G401.6 (cell line): ENCODE measurements around the gene BRPF3.

ENCODE experiments used
- FAIRE-seq: peaks from 2 replicates; lab custom pipeline; 2012; peaks lifted over from hg19 to GRCh38; lab: Jason Lieb, UNC

The BRPF3 gene

DNA sequence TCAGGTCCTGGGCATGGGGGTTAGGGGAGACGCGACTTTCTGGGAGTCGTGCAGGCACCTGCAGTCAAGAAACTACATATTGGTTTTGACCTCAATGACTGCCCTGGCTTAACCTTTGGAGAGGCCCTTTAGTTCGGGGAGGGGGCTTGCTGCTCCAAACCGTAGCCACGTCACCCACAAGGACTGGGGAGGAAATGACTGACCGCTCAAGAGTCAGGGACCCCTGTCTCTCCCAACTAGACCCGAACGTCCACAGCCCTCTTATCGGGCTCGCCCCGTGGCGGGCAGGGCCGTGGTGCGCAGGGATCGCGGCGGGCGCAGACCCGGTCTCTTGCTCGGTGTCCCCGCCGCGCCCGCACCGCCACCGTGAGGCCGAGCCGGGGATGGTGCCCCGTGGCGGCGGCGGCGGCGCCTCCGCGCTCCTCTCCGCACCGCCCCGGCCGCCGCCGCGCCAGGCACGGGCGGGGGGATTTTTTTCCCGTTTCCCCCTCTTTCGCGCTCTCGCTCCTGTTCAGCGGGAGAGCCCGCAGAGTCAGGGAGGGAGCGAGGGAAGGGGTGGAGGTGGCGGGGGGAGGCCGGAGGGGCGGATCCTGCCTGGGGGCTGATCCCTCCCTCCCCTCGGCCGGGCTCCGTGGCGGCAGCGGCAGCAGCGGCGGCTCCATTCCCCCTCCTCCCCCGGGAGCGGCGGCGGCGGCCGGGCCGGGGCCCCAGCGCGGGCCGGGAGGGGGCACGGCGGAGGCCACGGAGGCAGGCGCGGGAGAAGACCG is at the start of gene BRPF3:
TSS of gene BRPF3 (plus strand) at position 632 of the 767 bp plus-strand sequence. CDS start 3,579 bp downstream, outside the sequence.
- FAIRE-seq, result no peak

DNA sequence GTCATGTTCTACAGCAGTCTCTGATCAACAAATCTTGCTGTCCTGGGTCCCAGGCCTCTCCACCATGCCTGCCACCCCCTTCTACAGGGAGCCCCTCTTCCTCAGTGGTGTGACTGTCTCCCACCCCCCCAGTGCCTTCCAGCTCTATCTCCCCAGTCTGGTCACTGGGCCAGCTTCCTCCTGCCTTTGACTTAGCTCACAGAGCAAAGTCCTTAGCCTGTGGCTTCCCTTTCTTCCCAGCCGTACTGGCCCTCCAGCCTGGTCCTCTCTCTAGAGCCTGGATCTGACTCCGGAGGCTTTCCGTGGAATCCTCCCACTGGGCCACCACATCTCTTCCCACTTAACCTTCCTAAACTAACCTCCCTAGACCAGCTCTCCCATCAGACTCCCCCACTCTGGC is 49.2 kb upstream of the BRPF3 start:
- FAIRE-seq, result no peak

- FAIRE-seq, result no peak
Measured at GRCh38 chr6:36149476-36149875, 47.1 kb upstream of the BRPF3 start.

DNA sequence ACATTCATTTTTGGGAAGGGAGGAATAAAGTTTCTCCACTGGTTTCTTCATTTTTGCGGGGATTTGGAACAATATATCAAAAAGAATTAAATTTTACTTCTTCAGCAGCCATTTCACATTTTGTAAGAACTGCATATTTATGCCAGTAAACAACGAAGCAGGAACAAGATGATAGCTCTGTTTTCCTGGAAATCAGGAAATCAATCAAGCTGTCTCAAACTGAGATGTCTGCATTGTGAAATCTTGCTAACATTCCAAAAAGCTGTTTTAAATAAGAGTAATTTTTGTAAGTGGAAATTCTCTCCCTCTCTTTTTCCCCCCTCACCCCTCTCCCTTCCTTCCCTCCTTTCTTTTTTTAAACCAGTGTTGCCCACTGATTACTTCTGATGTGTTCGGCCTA is 46.3 kb upstream of the BRPF3 start:
- no peak for FAIRE-seq

DNA sequence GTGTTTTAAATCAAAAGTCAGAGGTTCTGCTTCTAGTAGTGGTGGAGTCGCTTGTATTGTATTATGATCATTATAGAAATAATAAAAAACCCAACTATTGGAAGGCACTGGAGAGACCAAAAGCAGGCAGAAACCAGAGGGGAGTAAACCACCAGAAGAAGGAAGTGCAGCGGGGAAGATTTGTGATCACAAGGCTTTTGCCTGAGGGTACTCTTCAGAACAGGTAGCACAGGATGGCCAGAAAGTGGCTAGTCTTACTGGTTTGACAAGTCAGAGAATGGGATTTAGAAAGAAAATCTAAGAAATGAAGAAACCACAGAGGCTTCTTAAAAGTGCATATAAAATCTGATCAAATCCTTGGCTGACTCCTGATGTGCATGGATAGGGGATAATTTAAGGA is 42.3 kb upstream of the BRPF3 start:
- no peak for FAIRE-seq

GRCh38 chr6:36155662-36156061 is 40.9 kb upstream of the BRPF3 start:
- FAIRE-seq, result no peak

DNA sequence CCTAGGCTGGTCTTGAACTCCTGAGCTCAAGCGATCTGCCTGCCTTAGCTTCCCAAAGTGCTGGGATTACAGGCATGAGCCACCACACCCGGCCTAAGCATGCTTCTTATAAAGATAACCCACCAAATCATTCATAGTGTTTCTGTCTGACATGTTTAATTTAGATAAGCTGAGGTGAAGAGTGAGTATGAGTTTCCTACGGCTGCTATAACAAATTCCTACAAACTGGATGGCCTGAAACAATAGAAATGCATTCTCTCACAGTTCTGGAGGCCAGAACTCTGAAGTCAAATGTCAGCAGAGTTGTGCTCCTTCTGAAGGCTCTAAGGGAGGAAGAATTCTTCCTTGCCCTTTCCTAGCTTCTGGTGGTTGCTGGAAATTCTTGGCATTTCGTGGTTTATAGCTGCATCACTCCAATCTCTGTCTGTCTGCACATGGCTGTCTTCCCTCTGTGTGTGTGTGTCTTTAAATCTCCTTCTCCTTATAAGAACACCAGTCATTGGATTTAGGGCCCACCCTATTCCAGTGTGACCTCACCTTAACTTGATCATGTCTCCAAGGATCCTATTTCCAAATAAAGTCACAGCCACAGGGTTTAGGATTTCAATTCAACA is 36.3 kb upstream of the BRPF3 start:
- no peak for FAIRE-seq

- FAIRE-seq, result no peak
Measured at GRCh38 chr6:36169023-36170007, 27.2 kb upstream of the BRPF3 start.

DNA sequence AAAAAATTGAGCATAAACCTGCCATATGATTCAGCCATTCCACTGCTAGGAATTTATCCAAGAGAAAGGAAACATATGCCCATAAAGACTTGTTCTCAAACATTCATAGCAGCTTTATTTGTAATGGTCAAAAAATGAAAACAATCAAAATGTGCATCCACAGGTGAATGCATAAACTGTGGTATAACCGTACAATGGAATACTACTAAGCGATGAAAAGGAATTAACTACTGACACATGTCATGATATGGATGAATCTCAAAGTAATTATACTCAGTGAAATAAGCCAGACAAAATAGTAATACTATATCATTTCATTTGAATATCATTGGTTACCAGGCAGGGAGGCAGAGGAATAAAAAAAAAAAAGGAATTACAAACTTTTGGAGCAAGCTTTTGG is 25.8 kb upstream of the BRPF3 start:
- FAIRE-seq, result no peak

DNA sequence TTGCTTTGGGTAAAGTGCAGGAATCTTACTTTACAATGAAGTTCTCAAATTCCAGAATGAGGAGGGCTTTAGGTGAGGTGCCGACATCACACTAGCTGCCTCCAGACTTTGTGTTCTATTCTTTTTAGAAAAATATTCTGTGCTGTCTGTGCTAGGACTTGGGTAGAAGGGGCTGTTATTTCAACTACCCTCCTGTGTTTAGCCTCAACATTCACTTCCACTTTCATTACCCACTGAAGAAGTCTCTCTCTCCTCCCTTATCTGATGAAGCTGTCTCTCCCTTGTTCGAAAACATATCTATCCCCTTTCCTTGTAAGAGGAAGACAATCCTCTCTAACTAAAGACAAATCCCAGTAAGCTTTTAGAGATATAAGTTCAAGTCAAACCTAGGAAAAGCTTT is 25.0 kb upstream of the BRPF3 start:
- no peak for FAIRE-seq

DNA sequence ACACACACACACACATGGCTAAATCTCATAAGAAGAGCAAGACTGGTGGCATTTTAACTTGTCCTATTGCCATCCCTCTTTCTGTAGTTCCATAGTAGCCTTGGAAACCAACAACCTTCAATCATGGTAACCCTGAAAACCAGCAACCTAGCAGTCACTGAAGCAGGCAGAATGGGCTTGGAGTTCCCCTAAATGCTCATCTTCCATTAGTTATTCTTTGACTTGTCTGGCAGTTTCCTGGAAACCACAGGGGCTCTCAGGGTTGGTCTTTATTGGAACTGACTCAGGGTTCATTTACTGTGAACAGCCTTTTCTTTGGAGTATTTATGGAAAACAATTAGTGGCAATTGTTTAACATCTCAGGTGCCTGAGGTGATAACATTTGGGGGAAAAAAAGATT is 19.4 kb upstream of the BRPF3 start:
- FAIRE-seq, result no peak

- no peak for FAIRE-seq
Measured at GRCh38 chr6:36178544-36178943, 18.0 kb upstream of the BRPF3 start.

GRCh38 chr6:36180126-36180525 is 16.4 kb upstream of the BRPF3 start:
- no peak for FAIRE-seq

DNA sequence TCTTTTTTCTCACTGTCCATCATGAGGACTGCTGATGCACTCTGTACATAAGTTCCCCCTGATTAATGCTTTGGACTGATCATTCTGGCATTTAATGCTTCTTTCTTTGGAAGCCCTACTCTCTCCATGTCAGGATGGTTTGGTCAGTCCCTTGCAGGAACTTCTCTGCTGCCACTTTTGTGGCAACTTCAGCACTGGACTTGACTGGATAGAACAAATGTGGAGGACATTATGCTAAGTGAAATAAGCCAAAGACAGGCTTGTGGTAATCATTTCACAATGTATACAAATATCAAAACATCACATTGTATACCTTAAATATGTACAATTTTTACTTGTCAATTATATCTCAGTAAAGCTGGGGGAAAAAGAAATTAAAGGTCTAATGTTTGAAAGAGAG is 12.2 kb upstream of the BRPF3 start:
- FAIRE-seq, result no peak

DNA sequence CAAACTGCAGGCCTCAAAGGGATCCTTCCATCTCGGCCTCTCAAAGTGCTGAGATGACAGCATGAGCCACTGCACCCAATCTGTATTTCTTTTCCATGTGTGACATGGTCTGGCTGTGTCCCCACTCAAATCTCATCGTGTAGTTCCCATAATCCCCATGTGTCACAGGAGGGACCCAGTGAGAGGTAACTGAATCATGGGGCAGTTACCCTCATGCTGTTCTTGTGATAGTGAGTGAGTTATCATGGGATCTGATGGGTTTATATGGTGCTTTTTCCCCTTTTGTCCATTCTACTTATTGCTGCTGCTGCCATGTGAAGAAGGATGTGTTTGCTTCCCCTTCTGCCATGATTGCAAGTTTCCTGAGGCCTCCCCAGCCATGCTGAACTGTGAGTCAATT is 10.3 kb upstream of the BRPF3 start:
- no peak for FAIRE-seq

DNA sequence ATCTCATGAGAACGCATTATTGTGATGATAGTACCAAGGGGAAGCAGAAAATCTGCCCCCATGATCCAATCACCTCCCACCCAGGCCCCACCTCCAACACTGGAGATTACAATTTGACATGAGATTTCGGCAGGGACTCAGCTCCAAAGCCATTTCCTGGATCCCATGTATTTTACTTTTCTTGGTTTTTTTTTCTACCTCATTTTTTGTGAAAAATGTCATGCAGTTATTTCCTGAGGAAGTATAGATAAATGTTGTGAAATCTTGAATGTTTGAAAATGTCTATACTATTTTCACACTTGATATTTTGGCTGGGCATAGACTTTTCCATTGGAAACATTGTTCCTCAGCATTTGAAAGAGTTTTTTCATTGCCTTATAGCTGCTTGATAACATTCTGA is 9.1 kb upstream of the BRPF3 start:
- no peak for FAIRE-seq

- no peak for FAIRE-seq
Measured at GRCh38 chr6:36195471-36196112, 952 bp upstream of the BRPF3 start.

- peak; percentile 96 for FAIRE-seq
Measured at GRCh38 chr6:36196880-36197548, 470 bp downstream of the BRPF3 start.

DNA sequence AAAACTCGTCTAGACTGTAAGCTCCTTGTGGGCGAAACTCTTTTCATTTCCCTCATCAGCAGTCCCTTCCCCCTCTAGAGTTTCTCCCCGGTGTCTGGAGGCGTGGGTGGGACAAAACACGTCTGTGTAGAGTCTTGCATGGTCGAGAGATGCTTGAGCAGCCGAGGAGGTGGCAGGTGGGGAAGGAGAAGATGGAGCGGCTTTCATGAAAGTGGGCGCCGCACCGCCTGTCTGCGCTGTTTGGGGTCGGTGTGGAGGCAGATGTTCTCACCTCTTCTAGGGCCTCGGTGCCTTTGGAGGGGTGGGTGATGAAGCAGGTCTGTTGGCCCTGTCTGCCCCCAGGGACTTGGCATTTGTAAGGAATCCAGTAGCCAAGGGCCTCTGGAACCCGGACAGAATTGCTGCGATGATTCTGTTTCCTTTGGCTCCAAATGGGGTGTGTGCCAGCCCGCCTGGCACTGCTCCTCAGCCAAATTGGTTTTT is 1.2 kb downstream of the BRPF3 start:
- no peak for FAIRE-seq

GRCh38 chr6:36198986-36199385 is 2.4 kb downstream of the BRPF3 start:
- no peak for FAIRE-seq

GRCh38 chr6:36200154-36200891 is 3.8 kb downstream of the BRPF3 start:
- FAIRE-seq, result no peak
